Endothelial cell of umbilical vein (primary cell): Measurements from ENCODE around the gene ABCC2. TPM values are rescaled to one million over a fixed set of nuclear protein-coding genes. Genes with fewer than 3 reads are reported as not detected.

Experiments used
- BruUV-seq: library from RNA; stranded (reverse); fragments of 400-500 nt; replicated peaks from 2 replicates; lab custom pipeline; 2021; lab: Mats Ljungman, UMichigan
- CTCF ChIA-PET: fragments of 300-600, 350-600 bp; sonication (Branson Sonifier 250); formaldehyde crosslinking; loops from one replicate; lab custom pipeline; 2021; ENCODE audit warnings: antibody characterized with exemption, inconsistent platforms; lab: Charles Lee
- POLR2A ChIA-PET: fragments of 300-600, 350-600 bp; sonication (Branson Sonifier 250); formaldehyde crosslinking; loops from one replicate; lab custom pipeline; 2021; ENCODE audit warnings: antibody characterized with exemption, inconsistent platforms; lab: Charles Lee
- DNase-seq: peaks from one replicate; pipeline ENCODE4 v3.0.0-alpha.2; 2011; ENCODE audit warnings: low read depth, low spot score
- FAIRE-seq: peaks from 2 replicates; lab custom pipeline; 2011; peaks lifted over from hg19 to GRCh38; lab: Jason Lieb, UNC
- H2AFZ ChIP-seq: 2 replicates; pipeline ENCODE4 v1.6.0; 2012; ENCODE audit warnings: low read depth, low read length, control low read depth, inconsistent platforms
- H3K27ac ChIP-seq: 2 replicates; pipeline ENCODE4 v1.5.1; 2011; ENCODE audit warnings: low read depth, mild to moderate bottlenecking, control low read depth, low read length, moderate library complexity; ENCODE audit not compliant: insufficient read depth
- H3K27me3 ChIP-seq, 2 experiments: 2 replicates each; pipeline versions ENCODE4 v1.6.0 to v1.6.1; 2011; ENCODE audit warnings: low read length in 2 of 2, mixed read lengths in 1 of 2; ENCODE audit not compliant: control insufficient read depth in 2 of 2, insufficient read depth in 2 of 2
- H3K36me3 ChIP-seq, 2 experiments: 2 replicates in 1 of 2; 3 replicates in 1 of 2; pipeline ENCODE4 v1.5.1; 2011; ENCODE audit warnings: low read length in 2 of 2, mild to moderate bottlenecking in 1 of 2, moderate library complexity in 1 of 2; ENCODE audit not compliant: control insufficient read depth in 2 of 2, insufficient read depth in 2 of 2; ENCODE audit errors: extremely low read depth in 1 of 2
- H3K4me1 ChIP-seq: 3 replicates; pipeline ENCODE4 v1.5.1; 2011; ENCODE audit warnings: mild to moderate bottlenecking, low read length; ENCODE audit not compliant: control insufficient read depth, insufficient read depth; ENCODE audit errors: extremely low read depth
- H3K4me2 ChIP-seq: 2 replicates; pipeline ENCODE4 v1.6.1; 2011; ENCODE audit warnings: low read length, control low read depth, mixed read lengths; ENCODE audit not compliant: insufficient read depth
- H3K4me3 ChIP-seq, 3 experiments: fragments of 200-600 bp in 1 of 3; sonication (generic), shearing (Covaris generic) in 1 of 3; replicated peaks in 1 of 3; 2 replicates each; pipeline ENCODE4 v1.5.1; 2011 to 2016; ENCODE audit warnings: control low read depth in 3 of 3, low read length in 3 of 3, mild to moderate bottlenecking in 2 of 3, inconsistent platforms in 1 of 3, low read depth in 1 of 3, moderate library complexity in 1 of 3; ENCODE audit not compliant: insufficient read depth in 1 of 3
- H3K79me2 ChIP-seq: 2 replicates; pipeline ENCODE4 v1.6.0; 2012; ENCODE audit warnings: low read length, inconsistent platforms; ENCODE audit not compliant: control insufficient read depth, insufficient read depth
- H3K9ac ChIP-seq: replicated peaks from 2 replicates; pipeline ENCODE3; 2011; ENCODE audit warnings: low read length, control low read depth; ENCODE audit not compliant: insufficient read depth; ENCODE audit errors: extremely low read depth
- H3K9me1 ChIP-seq: replicated peaks from 3 replicates; pipeline ENCODE4 v1.6.0; 2011; ENCODE audit warnings: mild to moderate bottlenecking, low read length; ENCODE audit not compliant: control insufficient read depth, insufficient read depth; ENCODE audit errors: extremely low read depth
- H3K9me3 ChIP-seq: replicated peaks from 2 replicates; pipeline ENCODE4 v1.5.1; 2012; ENCODE audit warnings: low read length, inconsistent platforms; ENCODE audit not compliant: control insufficient read depth, insufficient read depth
- H4K20me1 ChIP-seq: replicated peaks from 2 replicates; pipeline ENCODE3; 2011; ENCODE audit warnings: mild to moderate bottlenecking, low read length; ENCODE audit not compliant: control insufficient read depth, insufficient read depth; ENCODE audit errors: extremely low read depth
- CTCF ChIP-seq, 2 donors: IDR thresholded peaks; 1 replicate in 1 of 2; 2 replicates in 1 of 2; pipeline ENCODE4 v1.5.1; 2011; ENCODE audit warnings: low read length in 2 of 2, mild to moderate bottlenecking in 2 of 2, moderate library complexity in 2 of 2, control low read depth in 1 of 2, inconsistent platforms in 1 of 2, low read depth in 1 of 2; ENCODE audit not compliant: insufficient read depth in 1 of 2; ENCODE audit errors: extremely low read depth in 1 of 2
- EZH2 ChIP-seq: IDR thresholded peaks from 2 replicates; pipeline ENCODE4 v1.6.1; 2012; ENCODE audit warnings: borderline replicate concordance, low read depth, mild to moderate bottlenecking, moderate library complexity, low read length, inconsistent platforms; ENCODE audit not compliant: severe bottlenecking
- FOS ChIP-seq: IDR thresholded peaks from 2 replicates; pipeline ENCODE4 v1.6.1; 2011; ENCODE audit warnings: mild to moderate bottlenecking, low read length, moderate library complexity, borderline replicate concordance; ENCODE audit not compliant: insufficient read depth
- GATA2 ChIP-seq: IDR thresholded peaks from 2 replicates; pipeline ENCODE4 v1.7.0; 2011; ENCODE audit warnings: low read depth, mild to moderate bottlenecking, moderate library complexity, mixed read lengths, low read length; ENCODE audit not compliant: insufficient read length, insufficient read depth
- JUN ChIP-seq: IDR thresholded peaks from 2 replicates; pipeline ENCODE4 v1.6.1; 2011; ENCODE audit warnings: borderline replicate concordance, low read depth; ENCODE audit not compliant: insufficient read length, insufficient read depth
- MAX ChIP-seq: IDR thresholded peaks from 2 replicates; pipeline ENCODE4 v1.6.1; 2011; ENCODE audit not compliant: insufficient read depth, insufficient read length
- MYC ChIP-seq: IDR thresholded peaks from one replicate; pipeline ENCODE4 v1.6.1; 2011; ENCODE audit warnings: mild to moderate bottlenecking, low read depth, low read length
- POLR2A ChIP-seq: IDR thresholded peaks from 2 replicates; pipeline ENCODE4 v1.6.1; 2012; ENCODE audit warnings: low read depth, mild to moderate bottlenecking, control low read depth, low read length
- POLR2AphosphoS5 ChIP-seq: IDR thresholded peaks from 2 replicates; pipeline ENCODE4 v1.6.1; 2012; ENCODE audit warnings: low read depth, mild to moderate bottlenecking, control low read depth, low read length, moderate library complexity; ENCODE audit not compliant: insufficient read depth
- dilution Hi-C: fragments of 300-500 bp; cut with MboI; formaldehyde crosslinking; loops from one replicate; pipeline ENCODE4 v1.15.0; 2019; ENCODE audit warnings: low sequenced_read_pairs; ENCODE audit not compliant: extremely low pct_ligation_motif_present
- intact Hi-C: fragments of 100-400 bp; cut with micrococcal nuclease; formaldehyde crosslinking; loops from one replicate; pipeline ENCODE4 v1.10.0; 2022
- polyA plus RNA-seq, 4 experiments: library from polyadenylated mRNA; depleted of rRNA in 3 of 4; stranded (reverse) in 3 of 4; unstranded in 1 of 4; fragments of >200 nt; gene quantifications; 2 replicates each; pipeline versions ENCODE4 v1.2.1 to v1.2.3, GENCODE V29; 2011 to 2012; ENCODE audit warnings: missing spikeins in 1 of 4
- total RNA-seq: library from RNA; stranded (reverse); gene quantifications from 2 replicates; pipeline ENCODE4 v1.2.3, GENCODE V29; 2021

Gene ABCC2
- total and polyA plus RNA-seq, 2 donors (not counting 3 experiments of a cell fraction or from before 2014, with no cell fraction given): 1.5 to 3.3 TPM

- no peak for TF ChIP-seq MAX
- TF ChIP-seq POLR2A: no peak
- TF ChIP-seq JUN: no peak
- no peak for TF ChIP-seq POLR2AphosphoS5
- no peak for TF ChIP-seq MYC
- no peak for TF ChIP-seq EZH2
- no peak for TF ChIP-seq CTCF (IDR thresholded peaks at IDR 0.05; ENCODE audit: extremely low read depth in 1 of 2, insufficient read depth in 1 of 2, low read depth in 1 of 2, low read length in 2 of 2)
- TF ChIP-seq FOS: no peak
- no peak for TF ChIP-seq GATA2
- FAIRE-seq: no peak
- intact Hi-C loops: no loop called here
Measured at GRCh38 chr10:99851825-99852224, 69.4 kb downstream of the ABCC2 start.

More at GRCh38 chr10:99851825-99852224, 69.4 kb downstream of the ABCC2 start:
- Histone ChIP-seq H2AFZ (no peak overlapping the region), H3K36me3 (no peaks in the 10 kb centered on the region), H3K9me3 (no peaks in the 10 kb centered on the region), H3K4me1 (no peaks in the 10 kb centered on the region), H3K4me3 (no peak overlapping the region), H3K79me2 (no peaks in the 10 kb centered on the region), H3K27ac (no peak overlapping the region), H3K9ac (no peak overlapping the region), H3K27me3 (no peaks in the 10 kb centered on the region), H3K9me1 (no peaks in the 10 kb centered on the region), H3K4me2 (no peak overlapping the region), H4K20me1 (no peaks in the 10 kb centered on the region)
- ChIA-PET POLR2A (no interaction called here), CTCF (interaction anchor here (2.0 to 5.3 kb wide), 2 partner anchors 158 to 194 kb away, joined by 5 to 75 read pairs; partner anchors contain the start of gene DNMBP)
- no peak for DNase-seq
- BruUV-seq: no TSS peak
- dilution Hi-C loops: no loop called here
